ENCODE measurements around the gene ZSWIM3. TPM values are rescaled to one million over a fixed set of nuclear protein-coding genes. Genes with fewer than 3 reads are reported as not detected.

Gene ZSWIM3
- total and polyA plus RNA-seq, 2 of the 13 experiments (the other 11 are each of a cell fraction or from before 2014, with no cell fraction given) = 5.2 to 5.8 TPM

DNA sequence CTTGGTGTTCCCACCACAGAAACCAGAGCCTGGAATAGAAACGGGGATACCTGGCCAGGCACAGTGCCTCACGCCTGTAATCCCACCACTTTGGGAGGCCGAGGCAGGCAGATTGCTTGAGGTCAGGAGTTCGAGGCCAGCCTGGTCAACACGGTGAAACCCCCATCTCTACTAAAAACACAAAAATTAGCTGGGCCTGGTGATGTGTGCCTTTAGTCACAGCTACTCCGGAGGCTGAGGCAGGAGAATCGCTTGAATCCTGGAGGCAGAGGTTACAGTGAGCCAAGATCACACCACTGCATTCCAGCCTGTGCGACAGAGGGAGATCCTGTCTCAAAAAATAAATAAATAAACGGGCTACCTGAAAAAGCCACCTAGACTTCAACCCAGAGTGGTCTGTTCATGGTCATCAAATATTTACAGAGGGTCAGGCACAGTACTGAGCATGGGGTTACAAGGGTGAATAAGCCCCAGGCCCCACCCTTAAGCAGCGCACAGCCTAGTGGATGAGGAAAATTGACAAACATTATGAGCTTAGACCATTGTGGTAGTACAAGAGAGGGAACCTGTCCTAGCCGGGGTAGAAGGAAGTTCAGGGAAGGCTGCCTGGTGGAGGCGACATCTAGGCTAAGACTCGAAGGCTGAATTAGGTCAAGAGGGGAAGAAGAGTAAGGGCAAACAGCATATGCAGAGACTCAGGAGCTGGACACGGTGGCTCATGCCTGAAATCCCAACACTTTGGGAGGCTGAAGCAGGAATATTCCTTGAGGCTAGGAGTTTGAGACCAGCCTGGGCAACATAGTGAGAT lies 69.9 kb downstream of the ZSWIM3 start (continued):
- TF ChIP-seq ZNF468 (CRISPR knock-in tag; IDR thresholded peaks at IDR 0.05) = 0 out of 2 replicates have a peak, but pooled peaks have one; percentile 67
- no peak for TF ChIP-seq SIN3B (IDR thresholded peaks at IDR 0.05; ENCODE audit: low read length)
- TF ChIP-seq CEBPG (CRISPR knock-in tag; IDR thresholded peaks at IDR 0.05) = peak; percentile 71
- TF ChIP-seq HES4 (CRISPR knock-in tag; IDR thresholded peaks at IDR 0.05; ENCODE audit: borderline replicate concordance) = 0 out of 2 replicates have a peak, but pooled peaks have one; percentile 38
- peak; percentile 93 for TF ChIP-seq TSC22D2 (CRISPR knock-in tag; IDR thresholded peaks at IDR 0.05; ENCODE audit: borderline replicate concordance)
- TF ChIP-seq BRD4 (CRISPR knock-in tag; IDR thresholded peaks at IDR 0.05) = peak; percentile 23; the same call in 1 of the 2 replicates
- TF ChIP-seq ZKSCAN8 (CRISPR knock-in tag; IDR thresholded peaks at IDR 0.05; ENCODE audit: borderline replicate concordance) = peak; percentile 90
- TF ChIP-seq, protein P1, sequence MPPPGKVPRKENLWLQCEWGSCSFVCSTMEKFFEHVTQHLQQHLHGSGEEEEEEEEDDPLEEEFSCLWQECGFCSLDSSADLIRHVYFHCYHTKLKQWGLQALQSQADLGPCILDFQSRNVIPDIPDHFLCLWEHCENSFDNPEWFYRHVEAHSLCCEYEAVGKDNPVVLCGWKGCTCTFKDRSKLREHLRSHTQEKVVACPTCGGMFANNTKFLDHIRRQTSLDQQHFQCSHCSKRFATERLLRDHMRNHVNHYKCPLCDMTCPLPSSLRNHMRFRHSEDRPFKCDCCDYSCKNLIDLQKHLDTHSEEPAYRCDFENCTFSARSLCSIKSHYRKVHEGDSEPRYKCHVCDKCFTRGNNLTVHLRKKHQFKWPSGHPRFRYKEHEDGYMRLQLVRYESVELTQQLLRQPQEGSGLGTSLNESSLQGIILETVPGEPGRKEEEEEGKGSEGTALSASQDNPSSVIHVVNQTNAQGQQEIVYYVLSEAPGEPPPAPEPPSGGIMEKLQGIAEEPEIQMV (CRISPR knock-in tag; IDR thresholded peaks at IDR 0.05; ENCODE audit: low read depth) = no peak
- TF ChIP-seq NR2F1 (CRISPR knock-in tag; IDR thresholded peaks at IDR 0.05) = peak; percentile 70 to 86
- TF ChIP-seq ZNF674 (CRISPR knock-in tag; IDR thresholded peaks at IDR 0.05; ENCODE audit: low read depth) = no peak
- TF ChIP-seq ZNF569 (CRISPR knock-in tag; IDR thresholded peaks at IDR 0.05; ENCODE audit: borderline replicate concordance) = no peak
- peak; percentile 58; the same call in 1 of the 2 replicates for TF ChIP-seq FOXP1 (IDR thresholded peaks at IDR 0.05)
- peak; percentile 94 for TF ChIP-seq FOXP1 (CRISPR knock-in tag; IDR thresholded peaks at IDR 0.05)
- no peak for TF ChIP-seq SMYD3 (CRISPR knock-in tag; IDR thresholded peaks at IDR 0.05)
- no peak for TF ChIP-seq TAF15 (IDR thresholded peaks at IDR 0.05; ENCODE audit: low read depth, low read length, poor library complexity, severe bottlenecking)
- no peak for TF ChIP-seq ZNF30 (CRISPR knock-in tag; IDR thresholded peaks at IDR 0.05)
- peak; percentile 98 for TF ChIP-seq ZFP36 (IDR thresholded peaks at IDR 0.05; ENCODE audit: borderline replicate concordance, low read depth, low read length, partially characterized antibody)
- TF ChIP-seq ZNF333 (CRISPR knock-in tag; IDR thresholded peaks at IDR 0.05; ENCODE audit: borderline replicate concordance) = no peak; the same call in 1 of the 2 replicates
- TF ChIP-seq, protein P2, sequence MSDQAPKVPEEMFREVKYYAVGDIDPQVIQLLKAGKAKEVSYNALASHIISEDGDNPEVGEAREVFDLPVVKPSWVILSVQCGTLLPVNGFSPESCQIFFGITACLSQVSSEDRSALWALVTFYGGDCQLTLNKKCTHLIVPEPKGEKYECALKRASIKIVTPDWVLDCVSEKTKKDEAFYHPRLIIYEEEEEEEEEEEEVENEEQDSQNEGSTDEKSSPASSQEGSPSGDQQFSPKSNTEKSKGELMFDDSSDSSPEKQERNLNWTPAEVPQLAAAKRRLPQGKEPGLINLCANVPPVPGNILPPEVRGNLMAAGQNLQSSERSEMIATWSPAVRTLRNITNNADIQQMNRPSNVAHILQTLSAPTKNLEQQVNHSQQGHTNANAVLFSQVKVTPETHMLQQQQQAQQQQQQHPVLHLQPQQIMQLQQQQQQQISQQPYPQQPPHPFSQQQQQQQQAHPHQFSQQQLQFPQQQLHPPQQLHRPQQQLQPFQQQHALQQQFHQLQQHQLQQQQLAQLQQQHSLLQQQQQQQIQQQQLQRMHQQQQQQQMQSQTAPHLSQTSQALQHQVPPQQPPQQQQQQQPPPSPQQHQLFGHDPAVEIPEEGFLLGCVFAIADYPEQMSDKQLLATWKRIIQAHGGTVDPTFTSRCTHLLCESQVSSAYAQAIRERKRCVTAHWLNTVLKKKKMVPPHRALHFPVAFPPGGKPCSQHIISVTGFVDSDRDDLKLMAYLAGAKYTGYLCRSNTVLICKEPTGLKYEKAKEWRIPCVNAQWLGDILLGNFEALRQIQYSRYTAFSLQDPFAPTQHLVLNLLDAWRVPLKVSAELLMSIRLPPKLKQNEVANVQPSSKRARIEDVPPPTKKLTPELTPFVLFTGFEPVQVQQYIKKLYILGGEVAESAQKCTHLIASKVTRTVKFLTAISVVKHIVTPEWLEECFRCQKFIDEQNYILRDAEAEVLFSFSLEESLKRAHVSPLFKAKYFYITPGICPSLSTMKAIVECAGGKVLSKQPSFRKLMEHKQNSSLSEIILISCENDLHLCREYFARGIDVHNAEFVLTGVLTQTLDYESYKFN (CRISPR knock-in tag; conservative IDR thresholded peaks at IDR 0.05) = peak; percentile 99
- TF ChIP-seq BHLHE40 (IDR thresholded peaks at IDR 0.05; ENCODE audit: low read length) = peak; percentile 32; the same call in 1 of the 2 replicates
- peak; percentile 68; the same call in 1 of the 2 replicates for TF ChIP-seq JUND (CRISPR knock-in tag; IDR thresholded peaks at IDR 0.05)
- peak; percentile 38; the same call in 1 of the 2 replicates for TF ChIP-seq TAF1 (CRISPR knock-in tag; IDR thresholded peaks at IDR 0.05)
- no peak for TF ChIP-seq CBX2 (IDR thresholded peaks at IDR 0.05; ENCODE audit: low read depth, low read length)
- TF ChIP-seq CBX2 (CRISPR knock-in tag; IDR thresholded peaks at IDR 0.05; ENCODE audit: low read depth) = no peak
- 0 out of 2 replicates have a peak, but pooled peaks have one; percentile 36 for TF ChIP-seq ZNF839 (CRISPR knock-in tag; IDR thresholded peaks at IDR 0.05; ENCODE audit: borderline replicate concordance)
- peak; percentile 90; the same call in 1 of the 2 replicates for TF ChIP-seq MIER3 (CRISPR knock-in tag; IDR thresholded peaks at IDR 0.05; ENCODE audit: borderline replicate concordance)
- TF ChIP-seq ZNF605 (CRISPR knock-in tag; IDR thresholded peaks at IDR 0.05) = peak; percentile 93

All from HepG2 (cell line).